Mucosa of rectum (tissue), 2 donors: ENCODE data around the gene CCR7.
A peak's percentile ranks its signal among the peaks of the same experiment; 100 is the strongest.

Experiments used
- H3K27ac ChIP-seq, 2 donors: one replicate each; pipeline ENCODE4 v1.7.0; 2013; ENCODE audit warnings: inconsistent platforms in 2 of 2, low read depth in 2 of 2, low read length in 2 of 2
- H3K27me3 ChIP-seq, 2 donors: one replicate each; pipeline ENCODE4 v1.7.0; 2013; ENCODE audit warnings: low read length in 2 of 2; ENCODE audit not compliant: control insufficient read depth in 2 of 2, insufficient read depth in 2 of 2
- H3K36me3 ChIP-seq, 2 donors: one replicate each; pipeline ENCODE4 v1.7.0; 2013; ENCODE audit warnings: low read length in 2 of 2; ENCODE audit not compliant: control insufficient read depth in 2 of 2, insufficient read depth in 2 of 2
- H3K4me1 ChIP-seq, 2 donors: one replicate each; pipeline ENCODE4 v1.7.0; 2013; ENCODE audit warnings: low read length in 2 of 2, mild to moderate bottlenecking in 1 of 2; ENCODE audit not compliant: control insufficient read depth in 2 of 2, insufficient read depth in 2 of 2
- H3K4me3 ChIP-seq, 2 donors: one replicate each; pipeline ENCODE4 v1.7.0; 2013; ENCODE audit warnings: low read length in 2 of 2
- H3K9ac ChIP-seq, 2 donors: one replicate each; pipeline ENCODE4 v1.7.0; 2013; ENCODE audit warnings: low read length in 2 of 2, low read depth in 1 of 2, mild to moderate bottlenecking in 1 of 2
- H3K9me3 ChIP-seq, 2 donors: one replicate each; pipeline ENCODE4 v1.7.0; 2013; ENCODE audit warnings: low read length in 2 of 2; ENCODE audit not compliant: control insufficient read depth in 2 of 2
- donor health status: healthy.
- donor health status: Normal muscosa, but diverticular disease.

Gene CCR7

DNA sequence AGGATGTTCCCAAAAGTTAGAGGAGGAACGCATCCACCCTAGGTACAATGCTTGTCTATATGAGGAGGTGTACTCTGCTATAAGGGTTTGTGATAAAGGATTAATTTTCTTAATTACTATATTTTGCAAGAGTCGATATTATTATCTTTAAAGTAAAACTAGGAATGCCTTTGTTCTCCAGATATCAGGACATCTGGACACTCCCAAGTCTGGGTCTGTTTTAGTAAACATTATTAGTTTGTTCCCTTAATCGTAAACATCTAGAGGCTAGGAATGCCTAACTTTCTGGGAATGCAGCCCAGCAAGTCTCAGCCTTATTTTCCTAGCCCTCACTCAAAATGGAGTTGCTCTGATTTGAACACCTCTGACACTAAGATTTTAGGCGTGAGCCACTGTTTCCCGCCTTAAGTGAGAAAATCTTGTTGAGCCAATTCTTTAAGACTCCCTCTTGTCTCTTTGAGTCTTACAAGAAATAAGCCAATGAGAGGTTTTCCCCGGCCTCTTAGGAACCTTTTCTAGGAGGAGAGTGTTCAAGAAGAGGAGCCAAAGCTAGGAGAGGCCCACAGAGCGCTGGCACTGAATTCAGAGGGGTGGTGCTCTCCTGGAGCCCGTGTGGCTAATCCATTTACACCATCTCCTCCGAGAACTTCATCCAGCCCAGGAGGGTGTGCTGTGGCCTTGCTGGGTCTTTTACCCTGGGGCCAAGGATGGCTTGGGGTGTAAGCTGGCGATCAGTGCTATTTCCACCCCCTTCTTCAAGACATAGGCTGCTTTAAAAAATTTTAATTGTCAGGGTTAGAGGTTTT is 41.5 kb upstream of the CCR7 start:
- no peaks in the 10 kb centered on the region for H3K27me3 ChIP-seq
- H3K4me3 ChIP-seq = no peak overlapping the region
- no peak overlapping the region for H3K9ac ChIP-seq
- no peaks in the 10 kb centered on the region for H3K36me3 ChIP-seq
- no peaks in the 10 kb centered on the region for H3K9me3 ChIP-seq
- H3K4me1 ChIP-seq = peaks cover 0 to 3% of the 10 kb centered on the region in 2 donors
- H3K27ac ChIP-seq = peak overlapping the region in 1 of 2 donors; percentile 43

DNA sequence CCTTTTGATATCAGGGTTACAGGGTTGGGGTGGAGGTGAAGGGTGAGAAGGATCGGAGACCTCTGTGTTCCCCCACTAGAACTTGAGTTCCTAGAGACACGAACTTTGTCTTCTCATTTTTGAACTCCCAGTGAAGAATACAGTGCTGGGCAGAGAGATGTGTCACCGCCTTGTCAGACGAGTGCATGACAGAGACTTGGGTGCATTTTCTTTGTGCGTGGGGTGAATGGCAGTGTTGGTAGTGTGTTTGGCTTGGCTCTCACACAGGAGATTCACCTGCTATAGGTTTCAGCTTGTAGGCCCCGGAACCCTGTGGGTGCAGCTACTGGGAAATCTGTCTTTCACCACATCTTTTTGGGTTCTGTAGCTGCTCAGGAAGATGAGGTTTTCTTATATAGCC is 40.0 kb upstream of the CCR7 start:
- no peaks in the 10 kb centered on the region for H3K27me3 ChIP-seq
- H3K4me1 ChIP-seq = peaks cover 2 to 3% of the 10 kb centered on the region in 2 donors
- no peak overlapping the region for H3K9ac ChIP-seq
- no peak overlapping the region for H3K4me3 ChIP-seq
- H3K27ac ChIP-seq = no peak overlapping the region
- H3K9me3 ChIP-seq = no peaks in the 10 kb centered on the region
- H3K36me3 ChIP-seq = no peaks in the 10 kb centered on the region

DNA sequence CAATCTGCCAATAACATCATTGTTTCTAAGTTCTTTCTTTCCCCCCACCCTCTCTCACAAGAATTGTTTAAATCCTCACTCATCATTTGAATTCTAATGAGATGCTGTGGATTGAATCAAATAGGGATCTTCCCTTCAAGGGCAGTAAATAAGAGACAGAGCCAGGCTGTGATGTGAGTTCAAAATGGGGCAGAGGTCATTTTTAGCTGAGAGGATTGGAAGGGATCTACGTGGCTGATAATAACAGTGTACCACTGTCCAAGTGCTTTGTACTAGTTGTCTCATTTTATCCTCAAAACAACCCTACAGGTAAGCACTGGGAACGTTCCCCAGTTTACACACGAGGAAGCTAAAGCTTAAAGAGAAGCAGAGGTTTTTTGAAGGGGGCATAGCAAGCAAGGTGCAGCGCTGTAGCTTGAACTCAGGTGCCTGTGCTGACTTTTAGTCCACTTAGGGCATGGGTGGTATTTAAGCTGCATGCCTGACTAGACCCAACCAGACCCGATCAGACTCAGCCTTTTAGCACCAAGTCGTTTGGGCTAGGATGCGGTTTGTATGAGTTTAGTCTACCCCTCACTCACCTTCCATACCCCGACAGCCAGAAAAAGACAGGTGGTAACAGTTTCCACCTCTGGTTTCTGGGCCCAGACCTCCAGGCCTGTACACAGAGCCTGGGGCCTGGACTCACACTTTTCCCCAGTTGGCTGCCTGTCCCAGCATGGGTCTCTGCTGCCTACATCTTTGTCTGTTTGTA is 39.2 kb upstream of the CCR7 start:
- Histone ChIP-seq H3K9ac (no peak overlapping the region), H3K36me3 (no peaks in the 10 kb centered on the region), H3K27ac (no peak overlapping the region), H3K27me3 (no peaks in the 10 kb centered on the region), H3K4me3 (no peak overlapping the region), H3K4me1 (peaks cover 3% of the 10 kb centered on the region in 2 donors), H3K9me3 (no peaks in the 10 kb centered on the region)

DNA sequence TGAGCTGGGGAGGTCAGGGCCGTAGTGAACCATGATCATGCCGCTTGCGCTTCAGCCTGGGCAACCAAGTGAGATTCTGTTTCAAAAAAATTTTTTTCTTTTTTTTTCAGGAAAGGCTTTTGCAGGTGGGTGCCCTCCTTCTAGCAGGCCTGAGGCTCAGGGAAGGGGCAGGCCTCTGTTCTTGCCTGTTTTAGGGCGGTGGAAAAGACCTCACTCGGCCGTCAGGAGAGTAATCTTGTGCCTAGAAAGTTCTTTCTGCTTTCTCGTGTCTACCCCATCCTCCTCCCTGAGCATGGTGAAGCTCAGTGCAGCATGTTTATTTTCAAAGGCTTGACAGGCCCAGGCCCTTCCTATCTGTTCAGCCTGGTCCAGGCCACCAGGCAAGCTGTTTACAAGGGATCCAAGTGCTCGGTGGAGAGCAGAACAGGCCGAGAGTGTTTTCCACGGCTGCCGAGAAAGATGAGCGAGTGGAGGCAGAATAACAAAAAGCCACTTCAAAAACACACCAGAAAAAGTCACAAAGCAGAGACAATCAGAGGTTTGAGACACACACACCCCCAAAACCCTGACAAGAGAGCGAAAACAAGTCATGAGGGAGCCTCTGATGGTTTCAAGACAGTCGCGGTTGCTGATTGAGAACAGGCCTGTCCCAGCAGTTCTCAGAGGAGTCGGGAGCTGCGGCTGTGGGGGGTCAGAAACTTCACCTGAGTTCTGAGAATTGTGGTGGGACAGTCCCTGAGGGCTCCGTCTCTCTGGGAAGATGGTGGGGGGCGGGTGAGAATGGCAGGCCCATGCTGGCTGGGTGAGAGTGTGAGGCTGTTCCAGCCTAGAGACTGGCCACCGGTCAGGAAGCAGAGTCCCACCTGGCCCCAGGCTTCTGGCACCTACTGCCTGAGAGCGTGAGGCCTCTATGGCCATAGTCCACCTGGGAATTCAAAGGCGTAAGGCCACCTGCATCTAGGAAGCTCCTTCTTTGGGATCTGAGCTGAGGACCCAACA is 37.5 kb upstream of the CCR7 start:
- no peaks in the 10 kb centered on the region for H3K36me3 ChIP-seq
- H3K9me3 ChIP-seq = no peaks in the 10 kb centered on the region
- no peak overlapping the region for H3K4me3 ChIP-seq
- no peaks in the 10 kb centered on the region for H3K27me3 ChIP-seq
- H3K9ac ChIP-seq = no peak overlapping the region
- H3K4me1 ChIP-seq = peaks cover 3 to 5% of the 10 kb centered on the region in 2 donors
- peak overlapping the region; percentile 45 to 49 for H3K27ac ChIP-seq

DNA sequence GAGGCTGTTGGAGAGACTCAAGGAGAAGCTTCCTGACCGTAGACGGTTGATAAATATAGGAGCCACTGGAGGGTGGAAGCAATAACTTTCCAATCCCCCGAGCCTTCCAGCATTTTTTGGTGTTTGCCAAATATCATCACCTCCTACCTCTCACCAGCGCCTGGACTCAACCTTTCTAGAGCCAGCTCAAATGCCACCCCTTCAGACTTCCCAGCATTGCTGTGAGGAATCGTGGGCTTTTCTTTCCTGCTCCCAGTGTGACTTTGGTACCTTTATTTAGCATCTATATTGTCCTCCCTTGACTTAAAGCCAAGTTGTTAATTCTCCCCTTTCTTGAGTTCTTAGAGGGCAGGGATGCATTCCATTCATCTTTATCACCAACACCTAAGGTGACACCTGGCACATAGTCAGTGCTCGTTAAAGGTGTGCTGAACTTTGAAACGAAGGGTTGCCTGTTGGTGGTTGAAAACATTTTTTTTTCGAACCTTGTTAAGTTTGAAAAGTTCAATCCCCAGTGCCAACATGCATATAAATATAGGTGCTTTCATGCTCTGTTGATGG is 35.3 kb upstream of the CCR7 start:
- Histone ChIP-seq H3K9ac (no peak overlapping the region), H3K9me3 (no peaks in the 10 kb centered on the region), H3K27me3 (no peaks in the 10 kb centered on the region), H3K4me3 (no peak overlapping the region), H3K27ac (no peak overlapping the region), H3K36me3 (no peaks in the 10 kb centered on the region), H3K4me1 (peaks cover 3 to 7% of the 10 kb centered on the region in 2 donors)

DNA sequence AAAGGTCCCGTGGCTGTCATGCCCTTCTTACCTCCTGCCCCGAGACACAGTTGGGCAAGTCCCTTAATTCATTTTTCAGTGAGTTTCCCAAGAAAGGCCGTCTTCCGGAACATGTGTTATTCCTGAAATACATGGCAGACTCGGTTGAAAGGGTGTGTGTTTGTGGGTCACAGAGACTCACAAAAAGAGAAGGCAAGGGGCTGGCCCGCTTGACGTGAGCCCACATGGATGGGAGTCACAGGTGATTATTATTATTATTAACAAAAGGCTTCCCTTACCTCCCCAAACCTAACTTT is 34.1 kb upstream of the CCR7 start:
- no peak overlapping the region for H3K4me3 ChIP-seq
- peaks cover 3 to 7% of the 10 kb centered on the region in 2 donors for H3K4me1 ChIP-seq
- peak overlapping the region; percentile 20 to 29 for H3K27ac ChIP-seq
- H3K9me3 ChIP-seq = no peaks in the 10 kb centered on the region
- H3K27me3 ChIP-seq = no peaks in the 10 kb centered on the region
- no peaks in the 10 kb centered on the region for H3K36me3 ChIP-seq
- H3K9ac ChIP-seq = no peak overlapping the region

DNA sequence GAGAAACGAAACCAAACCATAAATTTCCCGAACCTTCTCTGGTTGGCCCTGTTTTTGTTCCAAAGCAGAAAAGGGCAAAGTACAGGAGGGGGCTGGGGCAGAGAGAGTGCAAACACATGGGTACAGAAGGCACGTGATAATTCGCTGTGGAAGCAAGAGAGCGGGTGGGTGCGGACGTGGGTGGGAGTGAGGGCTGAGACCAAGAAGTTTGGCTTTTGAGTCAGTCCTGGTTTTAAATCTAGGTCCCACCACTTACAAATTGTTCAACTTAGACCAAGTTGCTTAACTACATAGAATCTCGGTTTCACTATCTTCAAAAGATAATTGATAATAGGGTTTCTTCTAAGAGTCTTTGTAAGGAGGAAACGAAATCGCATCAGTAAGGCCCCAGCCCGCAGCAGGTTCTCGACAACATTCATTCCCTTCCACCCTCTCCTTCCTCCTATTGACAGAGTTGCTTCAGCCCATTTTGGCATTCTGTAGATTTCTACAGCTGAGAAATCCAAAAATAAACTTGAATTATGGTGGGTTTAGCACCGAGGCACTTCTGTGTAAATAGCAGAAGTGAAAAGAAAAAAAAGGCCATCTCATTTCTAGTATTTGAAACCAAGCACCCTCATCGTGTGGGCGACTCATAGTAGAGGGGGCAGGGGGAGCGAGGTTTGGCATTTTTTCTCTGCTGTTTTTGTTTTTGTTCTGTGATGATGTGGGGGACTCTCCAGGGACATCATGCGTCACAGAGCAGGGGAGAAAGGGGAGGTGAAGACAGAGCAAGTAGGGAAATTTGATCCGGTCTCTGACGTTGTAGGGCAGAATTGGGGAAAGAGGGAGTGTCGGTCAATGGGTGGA is 33.6 kb upstream of the CCR7 start:
- H3K27me3 ChIP-seq = no peaks in the 10 kb centered on the region
- H3K4me3 ChIP-seq = no peak overlapping the region
- H3K9ac ChIP-seq = peak overlapping the region in 1 of 2 donors; percentile 15
- H3K4me1 ChIP-seq = peaks cover 3 to 7% of the 10 kb centered on the region in 2 donors
- H3K36me3 ChIP-seq = no peaks in the 10 kb centered on the region
- peak overlapping the region; percentile 20 to 29 for H3K27ac ChIP-seq
- no peaks in the 10 kb centered on the region for H3K9me3 ChIP-seq

DNA sequence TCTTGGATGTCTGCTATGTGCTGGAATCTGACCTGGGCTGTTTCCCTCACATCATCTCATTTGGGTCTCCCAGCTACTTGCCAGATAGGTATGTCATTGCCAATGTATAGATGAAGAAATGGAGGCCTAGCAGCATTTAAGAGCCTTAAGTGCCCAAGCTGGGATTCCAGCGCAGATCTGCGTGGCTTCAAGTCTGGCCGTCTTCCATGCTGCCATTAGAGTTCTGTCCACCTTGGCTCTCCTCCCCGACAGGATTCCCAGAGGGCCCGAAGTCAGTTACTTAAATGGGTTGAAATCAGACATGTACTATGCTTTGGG is 33.0 kb upstream of the CCR7 start:
- H3K27me3 ChIP-seq = no peaks in the 10 kb centered on the region
- peak overlapping the region in 1 of 2 donors; percentile 15 for H3K9ac ChIP-seq
- no peaks in the 10 kb centered on the region for H3K36me3 ChIP-seq
- peak overlapping the region in 1 of 2 donors; percentile 29 for H3K27ac ChIP-seq
- peaks cover 3 to 7% of the 10 kb centered on the region in 2 donors for H3K4me1 ChIP-seq
- no peak overlapping the region for H3K4me3 ChIP-seq
- H3K9me3 ChIP-seq = no peaks in the 10 kb centered on the region

DNA sequence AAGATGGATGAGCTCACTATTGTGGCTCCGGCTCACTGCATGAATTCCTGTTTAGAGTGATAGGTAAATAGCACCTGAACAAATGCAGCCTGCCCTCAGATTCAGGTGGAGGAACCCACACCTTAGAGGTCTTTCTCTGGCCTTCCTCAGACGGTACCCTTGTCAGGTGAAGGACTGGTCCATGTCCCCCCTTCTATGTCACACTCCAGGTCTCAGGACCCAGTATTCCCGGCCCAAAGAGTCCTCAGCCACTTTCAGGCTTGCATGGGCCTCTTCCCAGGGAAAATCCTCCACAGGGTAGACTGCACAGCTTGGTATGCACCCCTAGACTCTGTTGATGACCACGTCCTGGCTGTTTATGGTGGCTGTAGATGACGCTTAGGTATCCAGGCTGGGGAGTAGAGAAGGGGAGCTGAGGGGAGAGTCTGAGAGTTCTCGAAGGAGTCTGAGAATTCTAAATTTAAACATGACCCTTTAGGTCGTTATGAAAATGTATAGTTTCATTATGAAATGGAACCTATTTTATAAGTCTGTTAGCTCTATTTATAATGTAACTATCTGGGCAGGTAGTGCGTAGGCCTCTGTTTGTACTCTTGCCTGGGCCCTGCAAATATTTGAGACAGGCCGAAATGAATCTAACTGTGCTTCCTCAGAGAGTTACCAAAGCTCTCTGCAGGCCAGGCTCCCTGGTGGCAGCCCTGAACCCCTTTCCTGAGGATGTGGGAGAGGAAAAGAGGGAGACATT is 32.5 kb upstream of the CCR7 start:
- H3K27ac ChIP-seq = peak overlapping the region in 1 of 2 donors; percentile 29
- H3K9ac ChIP-seq = no peak overlapping the region
- H3K4me1 ChIP-seq = peaks cover 3 to 7% of the 10 kb centered on the region in 2 donors
- no peaks in the 10 kb centered on the region for H3K27me3 ChIP-seq
- no peak overlapping the region for H3K4me3 ChIP-seq
- H3K36me3 ChIP-seq = no peaks in the 10 kb centered on the region
- no peaks in the 10 kb centered on the region for H3K9me3 ChIP-seq
